HFF-Myc (cell line): ENCODE data around the gene CNTN1.

Experiments used
- DNase-seq: peaks from one replicate; pipeline ENCODE4 v3.0.0-alpha.2; 2011; ENCODE audit warnings: low read depth; ENCODE audit errors: extremely low read depth
- H3K4me3 ChIP-seq: replicated peaks from 2 replicates; pipeline ENCODE4 v1.5.1; 2011; ENCODE audit warnings: low read depth, mild to moderate bottlenecking, control low read depth, low read length
- TF ChIP-seq, protein P1 (sequence below): IDR thresholded peaks from 2 replicates; pipeline ENCODE4 v1.5.1; 2012; ENCODE audit warnings: mild to moderate bottlenecking, low read depth, low read length, control low read depth; ENCODE audit errors: missing control alignments

The CNTN1 gene

DNA sequence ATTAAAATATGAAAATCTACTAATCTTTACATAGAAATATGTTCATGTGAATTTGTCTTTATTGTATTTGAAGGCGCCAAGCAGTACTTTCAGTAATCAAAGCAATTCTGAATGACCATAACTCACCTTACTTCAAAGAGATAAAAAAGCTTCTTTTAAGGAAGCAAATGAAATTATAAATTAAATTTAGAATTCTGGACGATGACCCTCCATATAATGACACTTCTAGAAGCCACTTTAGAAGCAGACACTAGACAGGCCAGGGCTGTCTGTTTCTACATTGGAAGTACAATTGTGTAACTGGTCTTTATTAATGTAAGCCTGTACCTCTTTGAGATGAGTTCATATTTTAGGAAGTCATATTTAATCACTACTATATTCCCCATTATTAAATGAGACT lies 222.9 kb downstream of the CNTN1 start:
- TF ChIP-seq, protein P1, sequence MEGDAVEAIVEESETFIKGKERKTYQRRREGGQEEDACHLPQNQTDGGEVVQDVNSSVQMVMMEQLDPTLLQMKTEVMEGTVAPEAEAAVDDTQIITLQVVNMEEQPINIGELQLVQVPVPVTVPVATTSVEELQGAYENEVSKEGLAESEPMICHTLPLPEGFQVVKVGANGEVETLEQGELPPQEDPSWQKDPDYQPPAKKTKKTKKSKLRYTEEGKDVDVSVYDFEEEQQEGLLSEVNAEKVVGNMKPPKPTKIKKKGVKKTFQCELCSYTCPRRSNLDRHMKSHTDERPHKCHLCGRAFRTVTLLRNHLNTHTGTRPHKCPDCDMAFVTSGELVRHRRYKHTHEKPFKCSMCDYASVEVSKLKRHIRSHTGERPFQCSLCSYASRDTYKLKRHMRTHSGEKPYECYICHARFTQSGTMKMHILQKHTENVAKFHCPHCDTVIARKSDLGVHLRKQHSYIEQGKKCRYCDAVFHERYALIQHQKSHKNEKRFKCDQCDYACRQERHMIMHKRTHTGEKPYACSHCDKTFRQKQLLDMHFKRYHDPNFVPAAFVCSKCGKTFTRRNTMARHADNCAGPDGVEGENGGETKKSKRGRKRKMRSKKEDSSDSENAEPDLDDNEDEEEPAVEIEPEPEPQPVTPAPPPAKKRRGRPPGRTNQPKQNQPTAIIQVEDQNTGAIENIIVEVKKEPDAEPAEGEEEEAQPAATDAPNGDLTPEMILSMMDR, result no peak
- DNase-seq, result no peak

DNA sequence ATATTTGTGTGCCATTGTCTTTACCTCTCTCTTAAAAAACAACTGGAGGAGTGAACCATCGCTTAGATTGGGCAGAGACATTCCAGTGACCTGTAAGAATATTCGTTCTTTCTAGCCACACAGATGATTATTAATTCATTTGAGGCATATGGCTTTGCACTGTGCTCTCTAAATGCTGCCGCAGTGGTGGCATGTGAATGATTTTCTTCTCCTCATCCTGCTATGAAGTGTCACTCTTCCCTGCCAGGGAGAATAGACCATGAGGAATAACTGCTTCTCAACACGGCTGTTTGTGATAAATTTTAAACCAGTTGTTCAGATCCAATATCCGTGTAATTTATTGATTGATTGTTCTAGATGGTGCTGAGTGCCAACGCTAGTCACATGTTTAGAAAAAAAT lies 225.3 kb downstream of the CNTN1 start:
- TF ChIP-seq, protein P1, result no peak
- DNase-seq, result no peak
- H3K4me3 ChIP-seq, result no peak overlapping the region

More for the DNA sequence above, 222.9 kb downstream of the CNTN1 start:
- no peak overlapping the region for H3K4me3 ChIP-seq

DNA sequence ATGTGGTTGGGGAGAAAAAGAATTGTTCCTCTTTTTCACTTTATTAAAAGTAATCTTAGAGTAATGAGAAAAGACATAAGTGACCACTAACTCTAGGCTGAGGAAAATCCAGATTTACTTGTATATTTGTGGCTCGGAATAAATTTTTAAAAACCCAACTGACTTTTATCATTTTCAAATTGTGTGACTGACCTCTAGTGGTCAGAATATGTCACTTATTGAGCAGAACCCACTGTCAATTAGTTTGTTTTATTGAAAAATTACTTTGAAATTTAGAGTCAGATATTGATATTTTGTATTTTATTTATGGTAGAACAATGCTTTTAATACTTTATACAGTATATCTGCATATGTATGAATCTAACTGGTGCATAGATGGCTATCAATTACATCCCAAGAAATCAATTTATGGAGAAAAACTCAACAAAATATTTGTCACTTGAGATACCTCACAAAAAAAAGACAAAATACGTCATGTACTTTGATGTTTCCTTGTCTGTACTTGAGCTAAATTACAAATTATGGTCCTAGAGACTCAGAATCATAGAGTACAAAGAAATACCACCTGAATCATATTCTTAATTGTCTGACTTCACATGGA lies 229.4 kb downstream of the CNTN1 start:
- TF ChIP-seq, protein P1, result peak; percentile 36
- DNase-seq, result peak; percentile 1
- no peak overlapping the region for H3K4me3 ChIP-seq

DNA sequence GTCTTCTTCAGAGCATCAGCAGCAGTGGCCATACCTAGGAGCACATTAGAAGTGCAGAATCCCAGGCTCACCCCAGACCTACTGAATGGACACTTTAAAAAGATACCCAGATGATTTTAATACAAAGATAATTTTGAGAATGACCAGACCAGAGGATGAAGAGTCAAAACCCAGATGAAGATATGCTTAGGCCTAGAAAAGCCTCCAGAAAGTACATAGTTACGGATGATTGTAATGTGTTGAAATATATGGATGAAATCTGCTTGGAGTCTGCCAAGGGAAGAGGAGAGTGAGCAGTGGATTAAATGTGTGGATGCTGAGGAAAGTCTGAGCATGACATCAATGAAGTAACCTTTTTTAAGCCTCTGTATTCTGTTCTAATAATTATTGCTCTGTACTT lies 245.7 kb downstream of the CNTN1 start:
- no peak overlapping the region for H3K4me3 ChIP-seq
- TF ChIP-seq, protein P1, result no peak
- DNase-seq, result no peak

DNA sequence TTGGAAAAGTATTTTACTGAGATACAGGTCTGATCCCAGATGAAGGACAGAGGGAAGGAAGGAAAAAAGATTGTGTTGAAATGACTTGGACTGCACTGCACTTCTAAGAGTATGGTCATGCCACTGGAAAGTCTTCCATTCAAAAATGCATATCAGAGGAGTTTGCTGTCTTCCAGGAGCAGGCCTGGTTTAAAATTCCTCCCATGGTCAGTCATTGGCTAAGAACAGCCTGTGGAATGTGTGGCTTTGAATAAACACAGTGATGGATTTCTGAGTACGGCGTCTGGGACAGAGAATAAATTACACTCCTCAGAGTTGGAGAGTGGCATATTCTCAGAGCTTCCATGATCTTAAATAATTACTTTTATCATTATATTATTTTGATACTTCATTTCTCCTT lies 250.1 kb downstream of the CNTN1 start:
- TF ChIP-seq, protein P1, result no peak
- no peak overlapping the region for H3K4me3 ChIP-seq
- DNase-seq, result no peak

DNA sequence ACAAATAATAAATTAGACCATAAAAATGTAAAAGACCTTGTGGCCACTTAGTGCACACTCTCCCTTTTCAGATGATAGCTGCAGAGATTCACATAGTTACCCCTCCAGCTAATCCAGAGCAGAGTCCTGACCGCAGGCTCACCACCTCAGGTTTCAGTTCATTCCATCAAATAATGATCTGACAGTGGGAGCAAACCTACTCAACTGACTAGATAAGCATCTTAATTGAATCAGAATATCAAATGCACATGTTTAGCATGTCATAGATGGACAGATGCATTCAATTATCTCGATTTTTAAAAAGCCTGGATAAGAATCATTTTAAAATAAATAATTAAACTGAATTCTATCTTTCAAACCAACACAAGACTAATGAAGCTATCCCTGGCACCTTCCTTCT lies 253.5 kb downstream of the CNTN1 start:
- TF ChIP-seq, protein P1, result no peak
- DNase-seq, result no peak
- no peak overlapping the region for H3K4me3 ChIP-seq
